ENCODE results near the gene MSL1.

The MSL1 gene

DNA sequence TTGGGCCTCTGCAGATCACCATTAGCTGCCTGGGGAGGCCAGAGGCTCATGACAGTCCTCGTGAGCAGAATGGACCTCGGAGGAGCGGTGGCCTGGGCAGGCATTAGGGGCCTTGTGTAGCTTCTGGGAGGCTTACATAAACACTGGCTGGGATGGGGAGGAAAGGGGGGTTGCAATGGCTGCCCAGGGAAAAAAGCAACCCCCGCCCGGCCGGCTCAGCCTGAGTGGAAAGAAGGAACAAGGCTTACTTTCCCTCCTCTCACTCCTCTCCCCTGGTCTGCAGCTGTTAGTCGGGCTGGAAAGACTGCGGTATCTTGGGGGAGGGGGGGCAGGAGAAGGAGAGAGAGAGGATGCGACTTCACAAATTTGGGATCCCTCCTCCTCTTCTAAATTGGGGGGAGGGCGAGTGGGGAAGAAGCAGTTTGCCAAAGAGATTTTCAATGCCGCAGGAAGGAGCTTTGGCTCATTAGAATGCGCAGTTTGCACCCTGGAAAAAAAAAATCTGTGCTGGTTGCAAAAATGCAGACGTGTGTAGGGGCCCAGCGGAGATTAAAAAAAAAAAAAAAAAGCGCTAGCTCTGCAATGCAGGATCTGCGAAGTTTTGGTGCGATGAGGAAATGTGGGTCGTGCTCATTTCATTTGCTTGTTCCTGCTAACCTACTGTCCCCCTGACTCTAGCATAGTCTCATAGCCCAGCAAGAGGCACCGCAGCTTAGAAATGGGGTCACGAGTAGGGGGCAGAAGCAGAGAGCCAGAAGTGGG lies 14.8 kb upstream of the MSL1 start:
- Histone ChIP-seq H3K36me3 (ENCODE audit: control insufficient read depth, insufficient read depth, low read length) (no peaks in the 10 kb centered on the region), H3K4me1 (ENCODE audit: control insufficient read depth, insufficient read depth, low read length, poor library complexity, severe bottlenecking) (peaks cover 94% of the 10 kb centered on the region), H3K27ac (ENCODE audit: insufficient read depth, low read length, poor library complexity, severe bottlenecking) (peak overlapping the region; percentile 91), H3K4me3 (ENCODE audit: insufficient read depth, low read depth, low read length, poor library complexity, severe bottlenecking) (peak overlapping the region; percentile 3), H3K27me3 (replicated peaks; ENCODE audit: control insufficient read depth, insufficient read depth, low read length, poor library complexity, severe bottlenecking) (no peaks in the 10 kb centered on the region), H3K9me3 (ENCODE audit: control insufficient read depth, low read length) (no peaks in the 10 kb centered on the region)
- DNase-seq = no peak

DNA sequence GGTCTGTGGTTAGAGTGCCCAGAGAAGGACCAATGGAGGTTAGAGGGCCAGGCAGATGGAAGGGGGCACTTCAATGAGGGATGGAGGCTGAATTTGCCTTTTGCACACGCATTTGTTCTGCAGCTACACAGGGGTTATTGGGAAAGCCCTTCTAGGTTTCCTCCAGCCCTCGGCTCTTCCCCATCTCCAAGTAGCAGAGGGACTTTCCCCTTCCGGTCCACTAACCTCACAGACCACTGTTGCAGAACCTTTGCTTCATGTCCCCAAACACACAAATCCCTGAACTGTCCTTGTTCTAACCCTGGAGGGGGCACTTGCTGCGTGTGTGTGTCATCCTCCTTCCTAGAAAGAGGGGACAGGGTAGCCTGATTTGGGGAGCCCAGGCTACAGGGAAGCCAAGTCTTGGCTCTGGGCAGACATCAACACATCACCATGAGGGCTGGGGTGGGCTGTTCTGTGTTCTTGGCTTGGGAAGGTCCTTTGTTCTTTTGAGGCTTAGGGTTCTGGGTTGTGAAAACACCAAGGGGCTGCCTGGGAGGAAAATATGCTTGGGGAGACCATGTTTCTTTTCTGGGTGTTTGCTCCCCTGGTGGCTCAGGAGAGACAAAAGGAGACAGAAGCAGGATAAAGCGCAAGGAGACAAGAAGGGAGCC lies 14.1 kb upstream of the MSL1 start:
- no peak overlapping the region for H3K4me3 ChIP-seq (ENCODE audit: insufficient read depth, low read depth, low read length, poor library complexity, severe bottlenecking)
- DNase-seq = no peak
- H3K9me3 ChIP-seq (ENCODE audit: control insufficient read depth, low read length) = no peaks in the 10 kb centered on the region
- no peaks in the 10 kb centered on the region for H3K36me3 ChIP-seq (ENCODE audit: control insufficient read depth, insufficient read depth, low read length)
- H3K4me1 ChIP-seq (ENCODE audit: control insufficient read depth, insufficient read depth, low read length, poor library complexity, severe bottlenecking) = peaks cover 99% of the 10 kb centered on the region
- no peaks in the 10 kb centered on the region for H3K27me3 ChIP-seq (replicated peaks; ENCODE audit: control insufficient read depth, insufficient read depth, low read length, poor library complexity, severe bottlenecking)
- peak overlapping the region; percentile 91 for H3K27ac ChIP-seq (ENCODE audit: insufficient read depth, low read length, poor library complexity, severe bottlenecking)

DNA sequence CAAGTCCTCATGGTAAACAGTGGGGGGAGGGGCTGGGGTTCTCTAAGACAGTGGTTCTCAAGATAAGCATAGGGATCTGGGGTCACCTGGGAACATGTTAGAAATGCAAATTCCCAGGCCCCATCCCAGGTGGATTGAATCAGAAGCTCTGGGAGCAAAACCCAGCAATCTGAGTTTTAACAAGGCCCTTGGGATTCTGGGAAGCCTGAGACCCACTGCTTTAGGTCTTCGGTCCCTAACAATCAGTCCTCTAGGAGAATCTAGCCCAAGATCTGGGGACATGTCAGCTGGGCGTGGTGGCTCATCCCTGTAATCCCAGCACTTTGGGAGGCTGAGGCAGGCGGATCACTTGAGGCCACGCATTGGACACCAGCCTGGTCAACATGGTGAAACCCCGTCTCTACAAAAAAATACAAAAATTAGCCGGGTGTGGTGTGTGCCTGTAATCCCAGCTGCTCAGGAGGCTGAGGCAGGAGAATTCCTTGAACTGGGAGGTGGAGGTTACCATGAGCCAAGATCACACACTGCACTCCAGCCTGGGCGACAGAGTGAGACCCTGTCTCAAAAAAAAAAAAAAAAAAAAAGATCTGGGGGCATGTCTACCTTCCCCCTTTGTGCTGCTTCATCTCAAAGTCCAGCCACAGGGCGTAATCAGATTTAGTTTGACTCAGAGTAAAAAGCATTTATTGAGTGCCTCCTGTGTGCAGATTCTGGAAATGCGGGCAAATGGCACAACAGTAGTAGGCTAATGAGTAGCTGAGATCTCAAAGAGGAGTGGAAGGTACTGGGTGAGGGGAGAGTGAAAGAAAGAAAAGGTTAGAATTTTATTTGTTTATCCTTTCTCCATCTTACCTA lies 12.6 kb upstream of the MSL1 start:
- peak overlapping the region; percentile 91 for H3K27ac ChIP-seq (ENCODE audit: insufficient read depth, low read length, poor library complexity, severe bottlenecking)

DNA sequence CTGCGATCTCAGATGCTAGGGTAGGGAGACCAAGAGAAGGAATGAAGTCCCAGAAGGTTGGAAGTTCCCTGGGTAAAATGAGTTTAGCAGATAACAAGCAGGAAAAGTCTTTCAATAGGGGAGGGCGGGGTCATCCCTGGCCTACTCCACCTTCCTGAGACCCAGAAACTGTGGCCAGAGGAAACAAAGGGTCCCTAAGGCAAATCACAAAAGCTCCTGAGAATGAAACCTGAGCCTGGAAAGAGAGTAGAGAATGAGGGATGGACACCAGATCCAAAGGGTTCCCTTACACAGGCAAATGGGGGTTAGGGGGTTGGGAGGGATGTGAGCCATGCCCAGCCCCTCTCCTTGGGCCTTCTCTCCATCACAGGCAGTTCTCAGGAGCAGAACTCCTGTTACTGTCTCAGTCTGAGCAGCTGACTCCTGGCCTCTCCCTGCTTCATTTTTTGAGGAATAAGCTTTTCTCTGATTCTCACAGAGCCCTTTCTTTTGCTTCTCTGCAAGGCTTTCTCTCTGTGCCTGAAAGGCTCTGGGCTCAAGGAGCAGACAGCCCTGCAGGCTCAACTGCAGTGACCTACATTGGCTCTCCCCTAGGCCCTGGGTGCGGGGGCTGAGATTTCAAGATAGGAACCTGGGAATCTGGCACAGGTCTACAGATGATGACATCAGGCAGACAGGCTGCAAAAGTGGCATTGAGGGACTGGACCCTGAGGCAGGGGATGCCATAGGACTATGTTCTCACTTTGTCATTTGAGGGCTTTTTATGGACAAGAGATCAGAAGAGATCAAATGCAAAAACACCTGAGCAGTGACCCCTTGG lies 11.5 kb upstream of the MSL1 start:
- Histone ChIP-seq H3K27me3 (replicated peaks; ENCODE audit: control insufficient read depth, insufficient read depth, low read length, poor library complexity, severe bottlenecking) (no peaks in the 10 kb centered on the region), H3K27ac (ENCODE audit: insufficient read depth, low read length, poor library complexity, severe bottlenecking) (peak overlapping the region; percentile 31), H3K4me1 (ENCODE audit: control insufficient read depth, insufficient read depth, low read length, poor library complexity, severe bottlenecking) (peaks cover 81% of the 10 kb centered on the region), H3K36me3 (ENCODE audit: control insufficient read depth, insufficient read depth, low read length) (no peaks in the 10 kb centered on the region), H3K4me3 (ENCODE audit: insufficient read depth, low read depth, low read length, poor library complexity, severe bottlenecking) (no peak overlapping the region), H3K9me3 (ENCODE audit: control insufficient read depth, low read length) (no peaks in the 10 kb centered on the region)
- no peak for DNase-seq

More for the DNA sequence above, 12.6 kb upstream of the MSL1 start:
- no peaks in the 10 kb centered on the region for H3K36me3 ChIP-seq (ENCODE audit: control insufficient read depth, insufficient read depth, low read length)
- H3K9me3 ChIP-seq (ENCODE audit: control insufficient read depth, low read length) = no peaks in the 10 kb centered on the region
- H3K27me3 ChIP-seq (replicated peaks; ENCODE audit: control insufficient read depth, insufficient read depth, low read length, poor library complexity, severe bottlenecking) = no peaks in the 10 kb centered on the region
- peaks cover 91% of the 10 kb centered on the region for H3K4me1 ChIP-seq (ENCODE audit: control insufficient read depth, insufficient read depth, low read length, poor library complexity, severe bottlenecking)
- H3K4me3 ChIP-seq (ENCODE audit: insufficient read depth, low read depth, low read length, poor library complexity, severe bottlenecking) = no peak overlapping the region
- DNase-seq = no peak

DNA sequence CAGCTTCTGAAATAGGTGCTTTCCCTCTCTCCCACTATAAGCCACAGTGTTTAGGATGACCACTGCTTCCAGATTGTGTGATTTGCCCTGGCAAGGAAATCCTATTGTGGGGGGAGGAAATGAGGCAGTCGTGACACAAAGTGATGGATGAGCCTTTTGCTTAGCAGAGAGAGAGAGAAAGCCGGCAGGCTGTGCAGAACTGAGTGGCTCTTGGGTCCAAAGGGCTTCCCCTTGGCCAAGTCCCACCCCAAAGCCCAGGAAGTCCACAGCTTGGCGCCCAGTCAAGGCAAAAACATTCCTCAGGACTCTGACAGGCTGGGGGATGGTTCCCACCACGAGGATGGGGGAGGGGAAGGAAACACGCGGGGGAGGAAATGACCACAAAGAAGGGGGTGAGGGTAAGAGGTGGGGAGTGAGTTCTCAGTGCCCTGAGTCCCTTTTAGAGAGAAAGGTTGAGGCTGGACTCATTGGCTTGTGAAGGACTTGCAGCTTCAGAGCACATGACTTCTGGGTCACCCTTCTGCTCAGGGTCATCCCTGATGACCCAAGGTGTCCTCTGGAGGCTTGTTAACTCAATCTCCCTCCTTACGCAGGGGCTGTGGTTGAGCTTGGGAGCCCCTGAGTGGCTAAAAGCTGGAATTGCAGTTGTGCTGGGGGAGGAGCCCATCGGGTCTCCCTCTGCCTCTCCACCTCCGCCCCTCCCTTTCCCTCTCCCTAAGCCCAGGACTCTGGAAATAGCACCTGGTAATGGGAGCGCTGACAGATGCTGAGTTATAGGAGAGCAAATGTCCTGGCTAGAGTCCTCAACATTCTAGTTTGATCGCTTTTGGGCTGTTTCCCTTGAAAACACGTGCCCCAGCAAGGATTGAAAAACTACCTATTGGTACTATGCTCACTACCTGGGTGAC lies 10.3 kb upstream of the MSL1 start:
- Histone ChIP-seq H3K27ac (ENCODE audit: insufficient read depth, low read length, poor library complexity, severe bottlenecking) (peak overlapping the region; percentile 66), H3K4me3 (ENCODE audit: insufficient read depth, low read depth, low read length, poor library complexity, severe bottlenecking) (peak overlapping the region; percentile 20), H3K27me3 (replicated peaks; ENCODE audit: control insufficient read depth, insufficient read depth, low read length, poor library complexity, severe bottlenecking) (no peaks in the 10 kb centered on the region), H3K4me1 (ENCODE audit: control insufficient read depth, insufficient read depth, low read length, poor library complexity, severe bottlenecking) (peaks cover 69% of the 10 kb centered on the region), H3K36me3 (ENCODE audit: control insufficient read depth, insufficient read depth, low read length) (no peaks in the 10 kb centered on the region), H3K9me3 (ENCODE audit: control insufficient read depth, low read length) (no peaks in the 10 kb centered on the region)
- peak in 2 of 3 donors; percentile 52 to 59 for DNase-seq

DNA sequence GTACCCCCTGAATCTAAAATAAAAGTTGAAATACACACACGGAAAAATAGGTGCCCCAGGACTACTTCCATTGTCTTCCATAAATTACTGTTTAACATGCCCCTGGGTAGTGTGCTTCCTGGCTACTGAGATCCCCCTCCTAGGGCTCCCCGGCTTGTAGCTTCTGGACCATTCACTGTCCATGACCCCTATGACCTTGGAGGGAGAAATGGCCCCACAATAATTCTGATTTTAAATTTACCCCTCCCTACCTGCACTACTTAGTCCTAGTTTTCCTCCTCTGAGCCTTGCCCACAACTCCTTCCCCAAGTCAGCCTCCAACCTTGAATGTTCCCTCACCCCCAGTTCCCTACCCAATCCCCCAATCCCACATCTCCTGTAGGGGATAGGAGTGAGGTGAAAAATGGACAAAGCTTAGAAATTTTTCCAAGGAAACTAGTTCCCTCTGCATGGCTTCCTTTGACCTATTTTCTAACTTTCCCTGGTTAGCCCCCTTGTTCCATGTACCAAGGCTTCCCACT lies 9.5 kb upstream of the MSL1 start:
- H3K4me1 ChIP-seq (ENCODE audit: control insufficient read depth, insufficient read depth, low read length, poor library complexity, severe bottlenecking) = peaks cover 61% of the 10 kb centered on the region
- no peaks in the 10 kb centered on the region for H3K27me3 ChIP-seq (replicated peaks; ENCODE audit: control insufficient read depth, insufficient read depth, low read length, poor library complexity, severe bottlenecking)
- H3K27ac ChIP-seq (ENCODE audit: insufficient read depth, low read length, poor library complexity, severe bottlenecking) = peak overlapping the region; percentile 66

DNA sequence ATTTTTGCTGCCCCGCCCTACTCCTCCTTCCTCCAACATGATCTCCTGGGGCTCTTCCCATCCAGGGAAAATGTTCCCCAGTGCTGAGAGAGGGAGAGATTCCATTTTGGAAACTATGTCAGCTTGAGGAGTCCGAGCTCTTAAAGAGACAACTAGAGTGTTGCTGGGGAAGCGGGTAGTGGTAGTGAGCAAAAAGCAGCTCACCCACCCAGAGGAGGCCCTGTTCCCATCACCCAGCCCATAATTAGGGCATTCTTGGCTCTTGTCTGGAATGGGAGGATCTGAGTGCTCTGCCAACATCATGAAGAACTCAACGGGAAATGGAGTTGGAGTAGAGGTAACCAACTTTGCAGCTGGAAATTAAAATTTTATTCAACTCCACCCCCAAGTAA lies 9.1 kb upstream of the MSL1 start:
- Histone ChIP-seq H3K4me1 (ENCODE audit: control insufficient read depth, insufficient read depth, low read length, poor library complexity, severe bottlenecking) (peaks cover 56% of the 10 kb centered on the region), H3K27me3 (replicated peaks; ENCODE audit: control insufficient read depth, insufficient read depth, low read length, poor library complexity, severe bottlenecking) (no peaks in the 10 kb centered on the region), H3K27ac (ENCODE audit: insufficient read depth, low read length, poor library complexity, severe bottlenecking) (peak overlapping the region; percentile 54)

More for the DNA sequence above, 9.5 kb upstream of the MSL1 start:
- no peaks in the 10 kb centered on the region for H3K36me3 ChIP-seq (ENCODE audit: control insufficient read depth, insufficient read depth, low read length)
- H3K4me3 ChIP-seq (ENCODE audit: insufficient read depth, low read depth, low read length, poor library complexity, severe bottlenecking) = no peak overlapping the region
- no peak for DNase-seq
- no peaks in the 10 kb centered on the region for H3K9me3 ChIP-seq (ENCODE audit: control insufficient read depth, low read length)

DNA sequence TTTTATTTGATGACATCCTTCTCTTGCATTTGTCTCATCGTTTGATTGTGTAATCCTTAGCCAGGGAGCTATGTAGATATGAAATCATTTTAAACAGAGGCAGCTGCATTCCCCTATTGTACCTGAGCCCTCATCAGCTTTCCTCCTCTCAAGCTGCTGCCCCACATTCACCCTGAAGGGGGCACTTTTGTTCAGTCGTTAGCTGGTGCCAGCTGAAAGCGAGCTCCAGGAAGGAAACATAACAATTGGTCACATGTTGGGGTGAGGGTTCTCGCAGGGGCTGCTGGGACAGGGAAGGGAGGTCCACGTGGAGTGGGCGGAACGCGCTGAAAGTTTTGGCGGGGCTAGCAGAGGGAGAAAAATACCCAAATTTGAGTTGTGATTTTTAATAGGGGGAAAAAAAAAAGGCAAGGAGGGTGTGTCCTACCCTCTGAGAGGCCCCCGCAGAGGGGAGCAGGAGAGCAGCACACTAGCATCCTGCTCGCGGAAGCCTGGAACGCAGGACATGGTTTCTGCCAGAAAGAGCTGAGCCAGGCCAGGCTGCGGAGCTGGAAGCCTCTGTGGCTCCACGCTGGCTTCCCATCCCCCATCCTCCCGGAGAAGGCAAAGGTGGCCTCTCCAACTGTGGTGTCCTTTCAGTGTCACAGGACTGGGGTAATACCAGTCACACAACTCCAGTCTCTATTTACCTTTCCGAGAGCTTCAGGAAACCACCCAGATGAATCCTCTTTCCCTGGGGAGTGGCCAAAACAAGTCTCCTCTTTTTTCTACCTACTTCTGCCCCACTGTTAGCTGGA lies 8.5 kb upstream of the MSL1 start:
- H3K9me3 ChIP-seq (ENCODE audit: control insufficient read depth, low read length) = no peaks in the 10 kb centered on the region
- peak; percentile 83 to 87 (median 86) for DNase-seq
- H3K36me3 ChIP-seq (ENCODE audit: control insufficient read depth, insufficient read depth, low read length) = no peaks in the 10 kb centered on the region
- H3K4me1 ChIP-seq (ENCODE audit: control insufficient read depth, insufficient read depth, low read length, poor library complexity, severe bottlenecking) = peaks cover 50% of the 10 kb centered on the region
- H3K27ac ChIP-seq (ENCODE audit: insufficient read depth, low read length, poor library complexity, severe bottlenecking) = peak overlapping the region; percentile 63
- no peaks in the 10 kb centered on the region for H3K27me3 ChIP-seq (replicated peaks; ENCODE audit: control insufficient read depth, insufficient read depth, low read length, poor library complexity, severe bottlenecking)
- peak overlapping the region; percentile 51 for H3K4me3 ChIP-seq (ENCODE audit: insufficient read depth, low read depth, low read length, poor library complexity, severe bottlenecking)

More for the DNA sequence above, 9.1 kb upstream of the MSL1 start:
- H3K4me3 ChIP-seq (ENCODE audit: insufficient read depth, low read depth, low read length, poor library complexity, severe bottlenecking) = no peak overlapping the region
- no peaks in the 10 kb centered on the region for H3K36me3 ChIP-seq (ENCODE audit: control insufficient read depth, insufficient read depth, low read length)
- no peak for DNase-seq
- no peaks in the 10 kb centered on the region for H3K9me3 ChIP-seq (ENCODE audit: control insufficient read depth, low read length)
